ENCODE data around the gene MIEF1.

The MIEF1 gene

DNA sequence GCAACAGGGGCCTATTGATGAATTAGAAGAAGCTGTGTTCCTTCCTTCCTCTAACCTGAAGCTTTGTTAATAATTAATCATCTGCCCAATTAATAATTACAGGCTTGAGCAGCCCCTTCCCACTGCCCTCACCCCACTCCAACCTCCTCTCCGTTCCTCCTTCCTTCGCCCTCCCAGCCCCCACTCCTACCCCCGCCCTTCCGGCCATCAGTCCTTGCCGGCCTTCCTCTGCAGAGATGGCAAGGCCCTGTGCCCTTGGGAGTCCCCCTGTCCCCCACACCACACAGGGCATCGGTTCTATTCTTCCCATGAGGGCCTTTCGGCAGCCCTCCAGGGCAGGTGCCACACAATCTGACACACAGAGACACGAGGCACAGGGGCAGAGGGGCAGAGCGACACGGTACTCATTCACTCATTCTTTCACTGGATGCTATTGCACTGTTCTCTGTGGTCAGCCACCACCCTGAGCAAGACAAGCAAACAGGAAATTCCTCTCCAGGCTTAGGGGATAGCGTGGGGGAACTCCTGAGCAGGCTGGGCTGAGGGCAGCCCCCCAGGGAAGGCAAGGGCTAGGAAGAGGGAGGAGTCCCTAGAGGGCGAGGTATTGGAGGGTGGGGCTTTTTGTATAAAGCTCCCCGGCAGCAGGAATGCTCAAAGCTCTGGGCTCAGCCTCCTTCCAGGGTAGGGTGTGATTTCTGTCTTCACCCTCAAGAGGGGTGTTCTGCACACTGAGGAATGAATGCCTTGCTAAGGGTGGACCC, 30.5 kb upstream of the MIEF1 start:
- TF ChIP-seq, protein P1, sequence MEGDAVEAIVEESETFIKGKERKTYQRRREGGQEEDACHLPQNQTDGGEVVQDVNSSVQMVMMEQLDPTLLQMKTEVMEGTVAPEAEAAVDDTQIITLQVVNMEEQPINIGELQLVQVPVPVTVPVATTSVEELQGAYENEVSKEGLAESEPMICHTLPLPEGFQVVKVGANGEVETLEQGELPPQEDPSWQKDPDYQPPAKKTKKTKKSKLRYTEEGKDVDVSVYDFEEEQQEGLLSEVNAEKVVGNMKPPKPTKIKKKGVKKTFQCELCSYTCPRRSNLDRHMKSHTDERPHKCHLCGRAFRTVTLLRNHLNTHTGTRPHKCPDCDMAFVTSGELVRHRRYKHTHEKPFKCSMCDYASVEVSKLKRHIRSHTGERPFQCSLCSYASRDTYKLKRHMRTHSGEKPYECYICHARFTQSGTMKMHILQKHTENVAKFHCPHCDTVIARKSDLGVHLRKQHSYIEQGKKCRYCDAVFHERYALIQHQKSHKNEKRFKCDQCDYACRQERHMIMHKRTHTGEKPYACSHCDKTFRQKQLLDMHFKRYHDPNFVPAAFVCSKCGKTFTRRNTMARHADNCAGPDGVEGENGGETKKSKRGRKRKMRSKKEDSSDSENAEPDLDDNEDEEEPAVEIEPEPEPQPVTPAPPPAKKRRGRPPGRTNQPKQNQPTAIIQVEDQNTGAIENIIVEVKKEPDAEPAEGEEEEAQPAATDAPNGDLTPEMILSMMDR (IDR thresholded peaks at IDR 0.05; ENCODE audit: insufficient read depth, low read depth, low read length, missing control alignments) = no peak
- no peak overlapping the region for H3K4me3 ChIP-seq (ENCODE audit: low read length)
- DNase-seq (ENCODE audit: low read depth) = peak; percentile 23

GRCh38 chr22:39472570-39473556, 29.2 kb upstream of the MIEF1 start:
- TF ChIP-seq, protein P1 (IDR thresholded peaks at IDR 0.05; ENCODE audit: insufficient read depth, low read depth, low read length, missing control alignments) = no peak
- H3K4me3 ChIP-seq (ENCODE audit: low read length) = no peak overlapping the region
- DNase-seq (ENCODE audit: low read depth) = no peak

GRCh38 chr22:39473851-39474250, 28.2 kb upstream of the MIEF1 start:
- H3K4me3 ChIP-seq (ENCODE audit: low read length) = no peak overlapping the region
- TF ChIP-seq, protein P1 (IDR thresholded peaks at IDR 0.05; ENCODE audit: insufficient read depth, low read depth, low read length, missing control alignments) = no peak
- no peak for DNase-seq (ENCODE audit: low read depth)

DNA sequence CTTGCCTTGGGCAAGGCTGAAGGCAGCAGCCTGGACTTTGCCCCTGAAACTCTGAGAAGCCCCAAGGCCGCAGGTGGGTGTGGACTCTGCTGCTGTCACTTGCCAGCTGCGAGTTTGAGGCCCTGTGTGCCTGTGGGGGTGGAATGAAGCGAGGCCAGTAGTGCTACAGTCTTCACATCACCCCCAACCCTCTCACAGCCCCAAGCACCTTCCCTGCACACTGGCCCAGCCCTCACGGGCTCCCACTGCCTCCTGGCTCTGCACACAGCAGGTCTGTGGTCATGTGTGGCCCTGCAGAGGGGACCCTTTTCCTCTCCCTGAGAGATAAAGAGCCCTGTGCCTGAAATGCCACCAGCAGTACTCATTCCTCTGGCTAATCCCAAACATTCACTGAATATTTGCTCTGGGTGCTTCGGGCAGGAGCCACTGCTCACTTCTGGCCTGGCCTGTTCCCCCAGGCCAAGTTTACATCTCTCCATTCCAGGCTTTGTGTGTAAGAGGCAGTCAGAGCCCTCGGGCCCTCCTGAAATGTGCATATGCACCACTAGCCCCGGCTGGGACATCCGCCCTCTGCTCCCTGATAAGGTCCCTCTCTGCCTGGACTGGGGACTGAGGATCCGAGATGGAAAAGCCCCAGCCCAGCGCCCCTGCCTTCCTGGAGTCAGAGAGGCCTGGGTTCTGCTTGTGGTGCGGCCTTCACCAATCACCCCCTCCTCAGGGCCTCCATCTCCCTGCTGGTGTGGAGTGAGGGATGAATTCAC, 27.6 kb upstream of the MIEF1 start:
- DNase-seq (ENCODE audit: low read depth) = no peak
- TF ChIP-seq, protein P1 (IDR thresholded peaks at IDR 0.05; ENCODE audit: insufficient read depth, low read depth, low read length, missing control alignments) = no peak
- H3K4me3 ChIP-seq (ENCODE audit: low read length) = no peak overlapping the region

GRCh38 chr22:39475337-39475736, 26.8 kb upstream of the MIEF1 start:
- no peak overlapping the region for H3K4me3 ChIP-seq (ENCODE audit: low read length)
- no peak for DNase-seq (ENCODE audit: low read depth)
- TF ChIP-seq, protein P1 (IDR thresholded peaks at IDR 0.05; ENCODE audit: insufficient read depth, low read depth, low read length, missing control alignments) = no peak

DNA sequence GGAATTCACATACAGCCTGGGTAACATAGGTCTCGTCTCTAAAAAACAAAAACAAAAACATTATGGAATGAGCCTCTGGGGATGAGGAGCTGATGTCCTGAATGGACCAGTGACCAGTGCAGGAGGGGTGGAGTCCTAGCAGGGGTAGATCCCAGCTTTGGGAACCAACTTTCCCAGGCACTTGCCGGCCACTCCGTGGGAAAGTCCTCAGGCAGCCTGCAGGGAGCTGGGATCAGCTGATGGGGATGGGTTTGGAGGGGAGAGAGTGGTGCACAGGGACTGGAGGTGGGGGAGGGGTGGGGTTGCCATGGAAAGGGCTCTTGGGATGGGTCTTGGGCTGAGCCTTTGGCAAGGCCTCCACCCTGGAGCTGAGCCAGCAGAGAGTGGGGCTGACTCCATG, 26.2 kb upstream of the MIEF1 start:
- H3K4me3 ChIP-seq (ENCODE audit: low read length) = no peak overlapping the region
- TF ChIP-seq, protein P1 (IDR thresholded peaks at IDR 0.05; ENCODE audit: insufficient read depth, low read depth, low read length, missing control alignments) = no peak
- no peak for DNase-seq (ENCODE audit: low read depth)
